GM23338 (cell line): ENCODE data around the gene CD86. TPM values are rescaled to one million over a fixed set of nuclear protein-coding genes. Genes with fewer than 3 reads are reported as not detected.

Experiments used
- ATAC-seq: fragments of 200-7000 bp; cut with Tn5 transposase; 3 replicates; pipeline ENCODE4 v1.9.1; 2020
- DNase-seq: peaks from one replicate; pipeline ENCODE4 v3.0.0-alpha.2; 2015; ENCODE audit warnings: low spot score
- H2AFZ ChIP-seq: fragments of 200-600 bp; sonication (generic); 2 replicates; pipeline ENCODE4 v1.8.0; 2016; ENCODE audit warnings: antibody characterized with exemption, mild to moderate bottlenecking, moderate library complexity
- H3F3A ChIP-seq: fragments of 200-600 bp; sonication (generic); replicated peaks from 2 replicates; pipeline ENCODE4 v1.8.0; 2017; ENCODE audit warnings: antibody characterized with exemption, mixed run types, low read depth
- H3K27ac ChIP-seq: fragments of 200-600 bp; sonication (generic); 2 replicates; pipeline ENCODE4 v1.6.1; 2016; ENCODE audit warnings: low read depth
- H3K27me3 ChIP-seq: fragments of 200-600 bp; sonication (generic); 2 replicates; pipeline ENCODE4 v1.8.0; 2016; ENCODE audit warnings: mild to moderate bottlenecking, mixed run types, moderate library complexity; ENCODE audit not compliant: insufficient read depth
- H3K36me3 ChIP-seq: fragments of 200-600 bp; sonication (generic); 2 replicates; pipeline ENCODE4 v1.8.0; 2016; ENCODE audit warnings: mild to moderate bottlenecking; ENCODE audit not compliant: insufficient read depth
- H3K4me1 ChIP-seq: fragments of 200-600 bp; sonication (generic); 2 replicates; pipeline ENCODE4 v1.8.0; 2016; ENCODE audit warnings: mild to moderate bottlenecking, moderate library complexity; ENCODE audit not compliant: insufficient read depth
- H3K4me2 ChIP-seq: fragments of 200-600 bp; sonication (generic); 2 replicates; pipeline ENCODE4 v1.7.1; 2017; ENCODE audit warnings: mixed run types
- H3K4me3 ChIP-seq: fragments of 200-600 bp; sonication (generic); 2 replicates; pipeline ENCODE4 v1.6.1; 2016; ENCODE audit warnings: mixed run types
- H3K79me2 ChIP-seq: fragments of 200-600 bp; sonication (generic); replicated peaks from 2 replicates; pipeline ENCODE4 v1.8.0; 2017; ENCODE audit warnings: mild to moderate bottlenecking; ENCODE audit not compliant: insufficient read depth
- H3K9me2 ChIP-seq: fragments of 200-600 bp; sonication (generic); 2 replicates; pipeline ENCODE4 v1.8.0; 2017; ENCODE audit not compliant: insufficient read depth
- H4K20me1 ChIP-seq: fragments of 200-600 bp; sonication (generic); replicated peaks from 2 replicates; pipeline ENCODE4 v1.8.0; 2017; ENCODE audit warnings: mild to moderate bottlenecking; ENCODE audit not compliant: insufficient read depth
- H3K27ac Mint-ChIP-seq: 2 replicates; pipeline ENCODE4 v1.8.0; 2020; ENCODE audit warnings: inconsistent platforms, mild to moderate bottlenecking, moderate library complexity, mixed read lengths
- H3K27me3 Mint-ChIP-seq: 3 replicates; pipeline ENCODE4 v1.8.0; 2022; ENCODE audit warnings: low read depth, mild to moderate bottlenecking, moderate library complexity, mixed read lengths, inconsistent platforms; ENCODE audit not compliant: insufficient read depth, poor library complexity
- H3K36me3 Mint-ChIP-seq: 3 replicates; pipeline ENCODE4 v1.8.0; 2021; ENCODE audit warnings: low read depth, mild to moderate bottlenecking, inconsistent platforms, moderate library complexity, mixed read lengths
- H3K4me1 Mint-ChIP-seq: 3 replicates; pipeline ENCODE4 v1.8.0; 2020; ENCODE audit warnings: mild to moderate bottlenecking, inconsistent platforms, mixed read lengths
- H3K4me3 Mint-ChIP-seq: 3 replicates; pipeline ENCODE4 v1.8.0; 2021; ENCODE audit warnings: moderate library complexity, mild to moderate bottlenecking, inconsistent platforms, mixed read lengths
- H3K9me3 Mint-ChIP-seq: 3 replicates; pipeline ENCODE4 v1.8.0; 2020; ENCODE audit warnings: moderate library complexity, mild to moderate bottlenecking, inconsistent platforms, mixed read lengths
- CREB1 ChIP-seq: fragments of 250-450 bp; sonication (Bioruptor Pico); IDR thresholded peaks from 2 replicates; pipeline ENCODE4 v1.5.0; 2020; ENCODE audit warnings: low read depth, mild to moderate bottlenecking, moderate library complexity
- EZH2 ChIP-seq: fragments of 200-600 bp; sonication (generic); IDR thresholded peaks from one replicate; pipeline ENCODE4 v1.8.0; 2017; ENCODE audit warnings: antibody characterized with exemption, mild to moderate bottlenecking, low read depth; ENCODE audit not compliant: unreplicated experiment
- EZH2phosphoT487 ChIP-seq: fragments of 200-600 bp; sonication (generic); IDR thresholded peaks from one replicate; pipeline ENCODE4 v1.8.1; 2018; ENCODE audit warnings: antibody characterized with exemption; ENCODE audit not compliant: unreplicated experiment
- JUNB ChIP-seq: IDR thresholded peaks from one replicate; pipeline ENCODE4 v1.6.1; 2016; ENCODE audit warnings: antibody characterized with exemption; ENCODE audit not compliant: unreplicated experiment
- NANOG ChIP-seq: IDR thresholded peaks from 2 replicates; pipeline ENCODE4 v1.6.1; 2016; ENCODE audit warnings: antibody characterized with exemption, borderline replicate concordance
- POLR2AphosphoS5 ChIP-seq: IDR thresholded peaks from 2 replicates; pipeline ENCODE4 v1.6.1; 2016; ENCODE audit warnings: antibody characterized with exemption, low read depth
- STAT1 ChIP-seq: IDR thresholded peaks from one replicate; pipeline ENCODE4 v1.6.1; 2016; ENCODE audit warnings: antibody characterized with exemption; ENCODE audit not compliant: unreplicated experiment
- ZNF114 ChIP-seq: fragments of 250-450 bp; sonication (Bioruptor Pico); IDR thresholded peaks from 2 replicates; pipeline ENCODE4 v1.5.0; 2020; ENCODE audit warnings: mild to moderate bottlenecking, moderate library complexity
- ZNF331 ChIP-seq: fragments of 250-450 bp; sonication (Bioruptor Pico); IDR thresholded peaks from 2 replicates; pipeline ENCODE4 v1.5.0; 2020; ENCODE audit warnings: low read depth, mild to moderate bottlenecking, moderate library complexity
- polyA plus RNA-seq: library from polyadenylated mRNA; unstranded; fragments of >200 nt; fragmentation: Nextera tagmentation; extraction: Ambion mirVana; gene quantifications from 2 replicates; pipeline ENCODE4 v1.2.1, GENCODE V29; 2016
- total RNA-seq: library from RNA; depleted of rRNA; stranded (reverse); fragments of >200 nt; shearing (Covaris generic); gene quantifications from 2 replicates; pipeline ENCODE4 v1.2.3, GENCODE V29; 2014
- TF ChIP-seq, protein P1 (sequence below): fragments of 250-450 bp; sonication (Bioruptor Pico); IDR thresholded peaks from 2 replicates; pipeline ENCODE4 v1.5.0; 2020; ENCODE audit warnings: mild to moderate bottlenecking, moderate library complexity
- TF ChIP-seq, protein P2 (sequence below): IDR thresholded peaks from 2 replicates; pipeline ENCODE4 v1.6.1; 2016; ENCODE audit warnings: antibody characterized with exemption
- TF ChIP-seq, protein P3 (sequence below): IDR thresholded peaks from one replicate; pipeline ENCODE4 v1.6.1; 2018; ENCODE audit warnings: antibody characterized with exemption; ENCODE audit not compliant: unreplicated experiment
- TF ChIP-seq, protein P4 (sequence below), 2 experiments: fragments of 200-600 bp in 1 of 2; sonication (generic) in 1 of 2; conservative IDR thresholded peaks; 2 replicates each; pipeline versions ENCODE4 v1.5.1 to v1.6.1; 2016 to 2017; ENCODE audit warnings: antibody characterized with exemption in 2 of 2, low read depth in 2 of 2, mild to moderate bottlenecking in 2 of 2, moderate library complexity in 1 of 2

The CD86 gene
- total and polyA plus RNA-seq, 2 experiments from 2014 or later = 0.97 TPM; not detected in 1

DNA sequence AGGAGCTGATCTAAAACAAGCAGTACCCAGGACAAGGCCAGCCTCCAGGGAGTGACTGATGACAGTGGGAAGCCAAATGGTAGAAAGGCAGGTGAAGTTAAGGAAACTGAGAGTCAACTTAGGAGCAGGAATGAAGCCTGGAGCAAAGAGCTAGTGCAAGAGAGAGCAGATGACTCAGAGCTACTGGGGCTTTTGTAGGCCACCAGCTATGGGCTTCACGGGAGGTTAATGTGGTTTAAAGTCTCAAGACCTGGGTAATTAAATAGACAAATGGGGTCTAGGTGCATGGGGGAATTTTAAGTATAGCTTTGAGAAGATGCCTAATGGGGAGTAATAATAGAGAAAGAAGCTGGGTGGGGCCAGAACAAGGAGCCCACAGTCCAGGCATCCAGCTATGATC, 3.1 kb downstream of the CD86 start:
- Histone ChIP-seq H3K4me3 (no peak overlapping the region), H3K4me1 (peaks cover 9% of the 10 kb centered on the region; the same call in 1 of the 2 replicates), H2AFZ (no peak overlapping the region), H3K4me2 (no peak overlapping the region), H3F3A (no peaks in the 10 kb centered on the region), H3K36me3 (no peaks in the 10 kb centered on the region), H3K27ac (no peak overlapping the region), H3K27me3 (no peaks in the 10 kb centered on the region), H3K79me2 (no peaks in the 10 kb centered on the region), H3K9me2 (peaks cover 3% of the 10 kb centered on the region; the same call in 1 of the 2 replicates), H4K20me1 (no peaks in the 10 kb centered on the region)
- DNase-seq (no peak), ATAC-seq (no peak)
- H3K4me1 Mint-ChIP-seq = peaks cover 15% of the 10 kb centered on the region
- H3K4me3 Mint-ChIP-seq = no peak overlapping the region
- no peaks in the 10 kb centered on the region for H3K36me3 Mint-ChIP-seq
- TF ChIP-seq EZH2 = no peak
- TF ChIP-seq ZNF331 (CRISPR knock-in tag) = no peak
- TF ChIP-seq JUNB = no peak
- TF ChIP-seq, protein P1, sequence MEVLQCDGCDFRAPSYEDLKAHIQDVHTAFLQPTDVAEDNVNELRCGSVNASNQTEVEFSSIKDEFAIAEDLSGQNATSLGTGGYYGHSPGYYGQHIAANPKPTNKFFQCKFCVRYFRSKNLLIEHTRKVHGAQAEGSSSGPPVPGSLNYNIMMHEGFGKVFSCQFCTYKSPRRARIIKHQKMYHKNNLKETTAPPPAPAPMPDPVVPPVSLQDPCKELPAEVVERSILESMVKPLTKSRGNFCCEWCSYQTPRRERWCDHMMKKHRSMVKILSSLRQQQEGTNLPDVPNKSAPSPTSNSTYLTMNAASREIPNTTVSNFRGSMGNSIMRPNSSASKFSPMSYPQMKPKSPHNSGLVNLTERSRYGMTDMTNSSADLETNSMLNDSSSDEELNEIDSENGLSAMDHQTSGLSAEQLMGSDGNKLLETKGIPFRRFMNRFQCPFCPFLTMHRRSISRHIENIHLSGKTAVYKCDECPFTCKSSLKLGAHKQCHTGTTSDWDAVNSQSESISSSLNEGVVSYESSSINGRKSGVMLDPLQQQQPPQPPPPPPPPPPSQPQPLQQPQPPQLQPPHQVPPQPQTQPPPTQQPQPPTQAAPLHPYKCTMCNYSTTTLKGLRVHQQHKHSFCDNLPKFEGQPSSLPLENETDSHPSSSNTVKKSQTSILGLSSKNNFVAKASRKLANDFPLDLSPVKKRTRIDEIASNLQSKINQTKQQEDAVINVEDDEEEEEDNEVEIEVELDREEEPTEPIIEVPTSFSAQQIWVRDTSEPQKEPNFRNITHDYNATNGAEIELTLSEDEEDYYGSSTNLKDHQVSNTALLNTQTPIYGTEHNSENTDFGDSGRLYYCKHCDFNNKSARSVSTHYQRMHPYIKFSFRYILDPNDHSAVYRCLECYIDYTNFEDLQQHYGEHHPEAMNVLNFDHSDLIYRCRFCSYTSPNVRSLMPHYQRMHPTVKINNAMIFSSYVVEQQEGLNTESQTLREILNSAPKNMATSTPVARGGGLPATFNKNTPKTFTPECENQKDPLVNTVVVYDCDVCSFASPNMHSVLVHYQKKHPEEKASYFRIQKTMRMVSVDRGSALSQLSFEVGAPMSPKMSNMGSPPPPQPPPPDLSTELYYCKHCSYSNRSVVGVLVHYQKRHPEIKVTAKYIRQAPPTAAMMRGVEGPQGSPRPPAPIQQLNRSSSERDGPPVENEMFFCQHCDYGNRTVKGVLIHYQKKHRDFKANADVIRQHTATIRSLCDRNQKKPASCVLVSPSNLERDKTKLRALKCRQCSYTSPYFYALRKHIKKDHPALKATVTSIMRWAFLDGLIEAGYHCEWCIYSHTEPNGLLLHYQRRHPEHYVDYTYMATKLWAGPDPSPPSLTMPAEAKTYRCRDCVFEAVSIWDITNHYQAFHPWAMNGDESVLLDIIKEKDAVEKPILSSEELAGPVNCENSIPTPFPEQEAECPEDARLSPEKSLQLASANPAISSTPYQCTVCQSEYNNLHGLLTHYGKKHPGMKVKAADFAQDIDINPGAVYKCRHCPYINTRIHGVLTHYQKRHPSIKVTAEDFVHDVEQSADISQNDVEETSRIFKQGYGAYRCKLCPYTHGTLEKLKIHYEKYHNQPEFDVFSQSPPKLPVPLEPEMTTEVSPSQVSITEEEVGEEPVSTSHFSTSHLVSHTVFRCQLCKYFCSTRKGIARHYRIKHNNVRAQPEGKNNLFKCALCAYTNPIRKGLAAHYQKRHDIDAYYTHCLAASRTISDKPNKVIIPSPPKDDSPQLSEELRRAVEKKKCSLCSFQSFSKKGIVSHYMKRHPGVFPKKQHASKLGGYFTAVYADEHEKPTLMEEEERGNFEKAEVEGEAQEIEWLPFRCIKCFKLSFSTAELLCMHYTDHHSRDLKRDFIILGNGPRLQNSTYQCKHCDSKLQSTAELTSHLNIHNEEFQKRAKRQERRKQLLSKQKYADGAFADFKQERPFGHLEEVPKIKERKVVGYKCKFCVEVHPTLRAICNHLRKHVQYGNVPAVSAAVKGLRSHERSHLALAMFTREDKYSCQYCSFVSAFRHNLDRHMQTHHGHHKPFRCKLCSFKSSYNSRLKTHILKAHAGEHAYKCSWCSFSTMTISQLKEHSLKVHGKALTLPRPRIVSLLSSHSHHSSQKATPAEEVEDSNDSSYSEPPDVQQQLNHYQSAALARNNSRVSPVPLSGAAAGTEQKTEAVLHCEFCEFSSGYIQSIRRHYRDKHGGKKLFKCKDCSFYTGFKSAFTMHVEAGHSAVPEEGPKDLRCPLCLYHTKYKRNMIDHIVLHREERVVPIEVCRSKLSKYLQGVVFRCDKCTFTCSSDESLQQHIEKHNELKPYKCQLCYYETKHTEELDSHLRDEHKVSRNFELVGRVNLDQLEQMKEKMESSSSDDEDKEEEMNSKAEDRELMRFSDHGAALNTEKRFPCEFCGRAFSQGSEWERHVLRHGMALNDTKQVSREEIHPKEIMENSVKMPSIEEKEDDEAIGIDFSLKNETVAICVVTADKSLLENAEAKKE = no peak
- TF ChIP-seq, protein P2, sequence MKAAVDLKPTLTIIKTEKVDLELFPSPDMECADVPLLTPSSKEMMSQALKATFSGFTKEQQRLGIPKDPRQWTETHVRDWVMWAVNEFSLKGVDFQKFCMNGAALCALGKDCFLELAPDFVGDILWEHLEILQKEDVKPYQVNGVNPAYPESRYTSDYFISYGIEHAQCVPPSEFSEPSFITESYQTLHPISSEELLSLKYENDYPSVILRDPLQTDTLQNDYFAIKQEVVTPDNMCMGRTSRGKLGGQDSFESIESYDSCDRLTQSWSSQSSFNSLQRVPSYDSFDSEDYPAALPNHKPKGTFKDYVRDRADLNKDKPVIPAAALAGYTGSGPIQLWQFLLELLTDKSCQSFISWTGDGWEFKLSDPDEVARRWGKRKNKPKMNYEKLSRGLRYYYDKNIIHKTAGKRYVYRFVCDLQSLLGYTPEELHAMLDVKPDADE = no peak
- TF ChIP-seq CREB1 (CRISPR knock-in tag) = no peak
- TF ChIP-seq, protein P3, sequence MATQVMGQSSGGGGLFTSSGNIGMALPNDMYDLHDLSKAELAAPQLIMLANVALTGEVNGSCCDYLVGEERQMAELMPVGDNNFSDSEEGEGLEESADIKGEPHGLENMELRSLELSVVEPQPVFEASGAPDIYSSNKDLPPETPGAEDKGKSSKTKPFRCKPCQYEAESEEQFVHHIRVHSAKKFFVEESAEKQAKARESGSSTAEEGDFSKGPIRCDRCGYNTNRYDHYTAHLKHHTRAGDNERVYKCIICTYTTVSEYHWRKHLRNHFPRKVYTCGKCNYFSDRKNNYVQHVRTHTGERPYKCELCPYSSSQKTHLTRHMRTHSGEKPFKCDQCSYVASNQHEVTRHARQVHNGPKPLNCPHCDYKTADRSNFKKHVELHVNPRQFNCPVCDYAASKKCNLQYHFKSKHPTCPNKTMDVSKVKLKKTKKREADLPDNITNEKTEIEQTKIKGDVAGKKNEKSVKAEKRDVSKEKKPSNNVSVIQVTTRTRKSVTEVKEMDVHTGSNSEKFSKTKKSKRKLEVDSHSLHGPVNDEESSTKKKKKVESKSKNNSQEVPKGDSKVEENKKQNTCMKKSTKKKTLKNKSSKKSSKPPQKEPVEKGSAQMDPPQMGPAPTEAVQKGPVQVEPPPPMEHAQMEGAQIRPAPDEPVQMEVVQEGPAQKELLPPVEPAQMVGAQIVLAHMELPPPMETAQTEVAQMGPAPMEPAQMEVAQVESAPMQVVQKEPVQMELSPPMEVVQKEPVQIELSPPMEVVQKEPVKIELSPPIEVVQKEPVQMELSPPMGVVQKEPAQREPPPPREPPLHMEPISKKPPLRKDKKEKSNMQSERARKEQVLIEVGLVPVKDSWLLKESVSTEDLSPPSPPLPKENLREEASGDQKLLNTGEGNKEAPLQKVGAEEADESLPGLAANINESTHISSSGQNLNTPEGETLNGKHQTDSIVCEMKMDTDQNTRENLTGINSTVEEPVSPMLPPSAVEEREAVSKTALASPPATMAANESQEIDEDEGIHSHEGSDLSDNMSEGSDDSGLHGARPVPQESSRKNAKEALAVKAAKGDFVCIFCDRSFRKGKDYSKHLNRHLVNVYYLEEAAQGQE = no peak
- TF ChIP-seq, protein P4, sequence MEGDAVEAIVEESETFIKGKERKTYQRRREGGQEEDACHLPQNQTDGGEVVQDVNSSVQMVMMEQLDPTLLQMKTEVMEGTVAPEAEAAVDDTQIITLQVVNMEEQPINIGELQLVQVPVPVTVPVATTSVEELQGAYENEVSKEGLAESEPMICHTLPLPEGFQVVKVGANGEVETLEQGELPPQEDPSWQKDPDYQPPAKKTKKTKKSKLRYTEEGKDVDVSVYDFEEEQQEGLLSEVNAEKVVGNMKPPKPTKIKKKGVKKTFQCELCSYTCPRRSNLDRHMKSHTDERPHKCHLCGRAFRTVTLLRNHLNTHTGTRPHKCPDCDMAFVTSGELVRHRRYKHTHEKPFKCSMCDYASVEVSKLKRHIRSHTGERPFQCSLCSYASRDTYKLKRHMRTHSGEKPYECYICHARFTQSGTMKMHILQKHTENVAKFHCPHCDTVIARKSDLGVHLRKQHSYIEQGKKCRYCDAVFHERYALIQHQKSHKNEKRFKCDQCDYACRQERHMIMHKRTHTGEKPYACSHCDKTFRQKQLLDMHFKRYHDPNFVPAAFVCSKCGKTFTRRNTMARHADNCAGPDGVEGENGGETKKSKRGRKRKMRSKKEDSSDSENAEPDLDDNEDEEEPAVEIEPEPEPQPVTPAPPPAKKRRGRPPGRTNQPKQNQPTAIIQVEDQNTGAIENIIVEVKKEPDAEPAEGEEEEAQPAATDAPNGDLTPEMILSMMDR (conservative IDR thresholded peaks at IDR 0.05; ENCODE audit: low read depth in 2 of 2) = no peak
- no peak for TF ChIP-seq STAT1
- no peak for TF ChIP-seq NANOG
- TF ChIP-seq EZH2phosphoT487 = no peak
- no peak for TF ChIP-seq ZNF114 (CRISPR knock-in tag)
- TF ChIP-seq POLR2AphosphoS5 = no peak
- H3K27ac Mint-ChIP-seq = no peak overlapping the region
- H3K9me3 Mint-ChIP-seq = no peaks in the 10 kb centered on the region
- peaks cover 4% of the 10 kb centered on the region for H3K27me3 Mint-ChIP-seq
